K562 (cell line): Measurements from ENCODE around the gene NUDT15. TPM values are rescaled to one million over a fixed set of nuclear protein-coding genes. Genes with fewer than 3 reads are reported as not detected.

Experiments
- ATAC-seq: fragments of 200-7000 bp; cut with Tn5 transposase; 3 replicates; pipeline ENCODE4 v1.9.1; 2020; ENCODE audit warnings: moderate library complexity
- BruUV-seq: library from RNA; stranded (reverse); fragments of 400-500 nt; replicated peaks from 2 replicates; lab custom pipeline; 2021; lab: Mats Ljungman, UMichigan
- CTCF ChIA-PET: fragments of 300-600 bp; formaldehyde crosslinking; extraction: SDS; loops from one replicate; lab custom pipeline; 2021; ENCODE audit warnings: low intra/inter-chr PET ratio; lab: Yijun Ruan, JAX
- POLR2A ChIA-PET: fragments of 300-600, 350-650 bp; sonication (Branson Sonifier 250); formaldehyde crosslinking; extraction: SDS; loops from one replicate; lab custom pipeline; 2021; ENCODE audit warnings: antibody characterized with exemption, inconsistent platforms; lab: Yijun Ruan, JAX
- DNase-seq, 4 experiments: peaks; one replicate each; pipeline versions ENCODE4 v3.0.0 to v3.0.0-alpha.2; 2011 to 2018; ENCODE audit warnings: low spot score in 3 of 4, mixed read lengths in 3 of 4; ENCODE audit errors: extremely low read depth in 1 of 4
- FAIRE-seq: peaks from 2 replicates; lab custom pipeline; 2011; peaks lifted over from hg19 to GRCh38; lab: Jason Lieb, UNC
- H2AFZ ChIP-seq: 2 replicates; pipeline ENCODE4 v1.6.0; 2011; ENCODE audit warnings: low read depth, low read length, control low read depth, inconsistent platforms
- H3K27ac ChIP-seq: fragments of 200-600 bp; 3 replicates; pipeline ENCODE4 v1.8.0; 2011; ENCODE audit warnings: low read depth, mild to moderate bottlenecking, control low read depth, inconsistent platforms, low read length, moderate library complexity, mixed read lengths; ENCODE audit errors: extremely low read depth
- H3K27me3 ChIP-seq, 2 experiments: fragments of 300-600 bp in 1 of 2; 2 replicates in 1 of 2; 3 replicates in 1 of 2; pipeline versions ENCODE4 v1.6.0 to v1.8.0; 2011; ENCODE audit warnings: inconsistent platforms in 2 of 2, low read length in 2 of 2, mild to moderate bottlenecking in 1 of 2, mixed read lengths in 1 of 2, moderate library complexity in 1 of 2; ENCODE audit not compliant: control insufficient read depth in 2 of 2, insufficient read depth in 2 of 2
- H3K36me3 ChIP-seq: fragments of 300-600 bp; 3 replicates; pipeline ENCODE4 v1.8.0; 2011; ENCODE audit warnings: mild to moderate bottlenecking, low read length, inconsistent platforms; ENCODE audit not compliant: control insufficient read depth, insufficient read depth
- H3K4me1 ChIP-seq, 2 experiments: fragments of 200-600 bp in 1 of 2; replicated peaks in 1 of 2; 2 replicates in 1 of 2; 3 replicates in 1 of 2; pipeline versions ENCODE4 v1.5.1 to v1.8.0; 2011; ENCODE audit warnings: inconsistent platforms in 2 of 2, low read length in 2 of 2, mild to moderate bottlenecking in 1 of 2, mixed read lengths in 1 of 2, moderate library complexity in 1 of 2; ENCODE audit not compliant: control insufficient read depth in 2 of 2, insufficient read depth in 2 of 2
- H3K4me2 ChIP-seq: 2 replicates; pipeline ENCODE4 v1.6.1; 2011; ENCODE audit warnings: low read length, control low read depth, inconsistent platforms, mixed read lengths; ENCODE audit not compliant: insufficient read depth
- H3K4me3 ChIP-seq: fragments of 200-600 bp; sonication (generic), shearing (Covaris generic); 2 replicates; pipeline ENCODE4 v1.5.1; 2016; ENCODE audit warnings: control low read depth, inconsistent platforms
- H3K79me2 ChIP-seq: fragments of 200-600 bp; 3 replicates; pipeline ENCODE4 v1.8.0; 2011; ENCODE audit warnings: low read length, inconsistent platforms; ENCODE audit not compliant: control insufficient read depth, insufficient read depth
- H3K9ac ChIP-seq, 2 experiments: 2 replicates each; pipeline versions ENCODE4 v1.6.0 to v1.6.1; 2011; ENCODE audit warnings: low read depth in 2 of 2, low read length in 2 of 2, control low read depth in 1 of 2, inconsistent platforms in 1 of 2, mild to moderate bottlenecking in 1 of 2, mixed read lengths in 1 of 2; ENCODE audit not compliant: insufficient read depth in 1 of 2
- H3K9me1 ChIP-seq: one replicate; pipeline ENCODE4 v1.6.0; 2011; ENCODE audit warnings: inconsistent platforms, mild to moderate bottlenecking, low read length, moderate library complexity; ENCODE audit not compliant: control insufficient read depth, insufficient read depth
- H3K9me3 ChIP-seq: replicated peaks from 2 replicates; pipeline ENCODE4 v1.5.1; 2011; ENCODE audit warnings: low read depth, low read length, inconsistent platforms; ENCODE audit not compliant: control insufficient read depth, insufficient read depth
- H4K20me1 ChIP-seq: replicated peaks from 2 replicates; pipeline ENCODE4 v1.6.1; 2011; ENCODE audit warnings: low read length, inconsistent platforms, mixed read lengths; ENCODE audit not compliant: control insufficient read depth, insufficient read depth
- CSDE1 ChIP-seq, 2 experiments: fragments of 450-650 bp; IDR thresholded peaks; 2 replicates each; pipeline ENCODE4 v1.6.1; 2016; ENCODE audit warnings: mild to moderate bottlenecking in 1 of 2
- ZNF3 ChIP-seq: fragments of 250-450 bp; sonication (Bioruptor Pico); IDR thresholded peaks from 2 replicates; pipeline ENCODE4 v1.5.0; 2021; ENCODE audit warnings: mild to moderate bottlenecking, moderate library complexity
- ZNF311 ChIP-seq: fragments of 250-450 bp; sonication (Bioruptor Pico); IDR thresholded peaks from 2 replicates; pipeline ENCODE4 v1.4.0; 2020; ENCODE audit warnings: mild to moderate bottlenecking, moderate library complexity
- ZNF316 ChIP-seq: fragments of 450-650 bp; IDR thresholded peaks from 2 replicates; pipeline ENCODE4 v1.6.1; 2016
- ZNF695 ChIP-seq: fragments of 450-650 bp; formaldehyde crosslinking; IDR thresholded peaks from 2 replicates; pipeline ENCODE4 v1.4.0; 2020; ENCODE audit warnings: mild to moderate bottlenecking, moderate library complexity
- WGBS: fragments of 100-300 bp; shearing (Covaris generic); methylation state at CpG from one replicate; pipeline ENCODE4 v1.1.6; 2016; ENCODE audit warnings: low coverage, mixed read lengths; ENCODE audit not compliant: insufficient coverage; ENCODE audit errors: missing lambda C conversion rate; 5-methylcytosine and 5-hydroxymethylcytosine counted together
- in situ Hi-C: fragments of 300-500 bp; cut with MboI; formaldehyde crosslinking; loops from 4 replicates; pipeline ENCODE4 v1.15.0; 2018; ENCODE audit warnings: inconsistent platforms, mixed read lengths
- intact Hi-C: fragments of 100-400 bp; cut with micrococcal nuclease; formaldehyde crosslinking; loops from 2 replicates; pipeline ENCODE4 v1.14.2; 2022
- polyA plus RNA-seq, 8 experiments: library from polyadenylated mRNA; depleted of rRNA in 4 of 8; stranded (reverse) in 5 of 8; unstranded in 3 of 8; fragments of >200 nt; fragmentation: Nextera tagmentation in 2 of 8; fragmentation: Illumina TruSeq in 1 of 8; extraction: Ambion mirVana in 2 of 8; extraction: Trizol in 1 of 8; gene quantifications; 2 replicates each; pipeline versions ENCODE4 v1.2.1 to v1.2.3, GENCODE V29; 2011 to 2014; ENCODE audit warnings: inconsistent platforms in 1 of 8, missing spikeins in 1 of 8
- total RNA-seq, 7 experiments: library from RNA; depleted of rRNA in 6 of 7; stranded (reverse); fragments of >200 nt in 6 of 7; fragmentation: Illumina TruSeq in 2 of 7; extraction: Trizol in 2 of 7; gene quantifications; 2 replicates each; pipeline versions ENCODE4 v1.2.1 to v1.2.3, GENCODE V29; 2011 to 2021; ENCODE audit warnings: low replicate concordance in 1 of 7
- TF ChIP-seq, protein P1 (sequence below): fragments of 450-650 bp; IDR thresholded peaks from one replicate; pipeline ENCODE4 v1.6.1; 2018; ENCODE audit warnings: mild to moderate bottlenecking, moderate library complexity; ENCODE audit not compliant: partially characterized antibody

The NUDT15 gene
- total and polyA plus RNA-seq, 9 of the 15 experiments (the other 6 are each of a cell fraction or from before 2014, with no cell fraction given) = 14.2 to 26.9 (median 21.6) TPM

DNA sequence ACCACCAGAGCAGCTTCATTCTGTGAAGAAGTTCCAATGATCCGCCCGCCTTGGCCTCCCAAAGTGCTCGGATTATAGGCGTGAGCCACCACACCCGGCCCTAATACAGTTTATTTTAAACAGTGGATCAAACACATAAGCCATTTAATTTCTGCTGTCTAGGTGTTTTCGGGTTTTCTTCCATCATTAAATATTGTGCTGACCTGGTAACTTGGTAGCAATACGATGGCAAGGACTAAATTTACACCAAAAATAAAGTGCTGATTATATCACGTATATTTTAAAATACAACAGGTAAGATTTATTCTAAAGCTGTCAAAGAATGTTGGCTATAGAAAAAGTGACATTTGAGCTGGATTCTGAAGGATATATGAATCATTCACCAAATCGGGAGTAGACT lies 56.1 kb downstream of the NUDT15 start:
- peak overlapping the region; percentile 54 to 92; a peak in 3 of 4 replicates for H3K9ac ChIP-seq

More for the DNA sequence above, 56.1 kb downstream of the NUDT15 start:
- Histone ChIP-seq H3K4me1 (peaks cover 0 to 3% of the 10 kb centered on the region in 2 experiments; a peak in 2 of 5 replicates), H3K4me2 (peak overlapping the region; percentile 84), H3K79me2 (peaks cover 64% of the 10 kb centered on the region), H3K4me3 (peak overlapping the region; percentile 96), H2AFZ (no peak overlapping the region), H4K20me1 (peaks cover 12% of the 10 kb centered on the region), H3K36me3 (peaks cover 15% of the 10 kb centered on the region; the same call in 2 of the 3 replicates), H3K27me3 (no peaks in the 10 kb centered on the region), H3K9me1 (no peaks in the 10 kb centered on the region), H3K27ac (no peak overlapping the region; the same call in 2 of the 3 replicates), H3K9me3 (0 out of 2 replicates have a peak, but pooled peaks cover 3% of the 10 kb centered on the region)
- no peak for TF ChIP-seq ZNF3
- TF ChIP-seq CSDE1 (IDR thresholded peaks at IDR 0.05) = no peak
- no peak for TF ChIP-seq ZNF695 (CRISPR knock-in tag)
- TF ChIP-seq ZNF311 = no peak
- peak; percentile 39 for TF ChIP-seq ZNF316
- TF ChIP-seq, protein P1, sequence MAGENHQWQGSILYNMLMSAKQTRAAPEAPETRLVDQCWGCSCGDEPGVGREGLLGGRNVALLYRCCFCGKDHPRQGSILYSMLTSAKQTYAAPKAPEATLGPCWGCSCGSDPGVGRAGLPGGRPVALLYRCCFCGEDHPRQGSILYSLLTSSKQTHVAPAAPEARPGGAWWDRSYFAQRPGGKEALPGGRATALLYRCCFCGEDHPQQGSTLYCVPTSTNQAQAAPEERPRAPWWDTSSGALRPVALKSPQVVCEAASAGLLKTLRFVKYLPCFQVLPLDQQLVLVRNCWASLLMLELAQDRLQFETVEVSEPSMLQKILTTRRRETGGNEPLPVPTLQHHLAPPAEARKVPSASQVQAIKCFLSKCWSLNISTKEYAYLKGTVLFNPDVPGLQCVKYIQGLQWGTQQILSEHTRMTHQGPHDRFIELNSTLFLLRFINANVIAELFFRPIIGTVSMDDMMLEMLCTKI = no peak
- POLR2A ChIA-PET = interaction anchor here (1.0 kb wide), 1 partner anchor 43 kb away, joined by 5 read pairs; no protein-coding TSS in a partner anchor
- intact Hi-C loops = no loop called here
- BruUV-seq = no TSS peak
- ATAC-seq (peak; percentile 26; the same call in 1 of the 3 replicates), FAIRE-seq (no peak), DNase-seq (peak in 1 of 4 experiments; percentile 8)
- CTCF ChIA-PET = no interaction called here
- in situ Hi-C loops = no loop called here
- 14% methylated on average over 9 of the region's 9 CpGs for whole genome bisulfite sequencing
